ENCODE data around the gene RMC1.

DNA sequence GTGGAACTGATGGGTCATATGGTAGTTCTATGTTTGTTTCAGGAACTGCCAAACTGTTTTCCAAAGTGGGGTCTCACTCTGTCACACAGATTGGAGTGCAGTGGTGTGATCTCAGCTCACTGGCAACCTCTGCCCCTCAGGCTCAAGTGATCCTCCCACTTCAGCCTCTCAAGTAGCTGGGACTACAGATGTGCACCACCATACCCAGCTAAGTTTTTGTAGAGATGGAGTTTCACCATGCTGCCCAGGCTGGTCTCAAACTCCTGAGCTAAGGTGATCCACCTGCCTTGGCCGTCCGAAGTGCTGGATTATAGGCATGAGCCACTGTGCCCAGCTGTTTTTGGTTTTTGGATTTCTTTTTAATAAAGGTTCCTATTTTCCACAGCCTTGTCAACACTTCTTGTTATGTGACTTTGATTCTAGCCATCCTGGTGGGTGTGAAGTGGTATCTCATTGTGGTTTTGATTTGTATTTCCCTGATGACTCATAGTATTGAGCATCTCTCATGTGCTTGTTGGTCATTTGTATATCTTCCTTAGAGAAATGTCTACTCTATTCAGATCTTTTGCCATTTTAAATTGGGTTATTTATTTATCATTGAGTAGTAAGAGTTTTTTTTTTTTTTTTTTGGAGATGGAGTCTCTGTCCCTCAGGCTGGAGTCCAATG, 60.2 kb downstream of the RMC1 start:
- TF ChIP-seq, protein P1, sequence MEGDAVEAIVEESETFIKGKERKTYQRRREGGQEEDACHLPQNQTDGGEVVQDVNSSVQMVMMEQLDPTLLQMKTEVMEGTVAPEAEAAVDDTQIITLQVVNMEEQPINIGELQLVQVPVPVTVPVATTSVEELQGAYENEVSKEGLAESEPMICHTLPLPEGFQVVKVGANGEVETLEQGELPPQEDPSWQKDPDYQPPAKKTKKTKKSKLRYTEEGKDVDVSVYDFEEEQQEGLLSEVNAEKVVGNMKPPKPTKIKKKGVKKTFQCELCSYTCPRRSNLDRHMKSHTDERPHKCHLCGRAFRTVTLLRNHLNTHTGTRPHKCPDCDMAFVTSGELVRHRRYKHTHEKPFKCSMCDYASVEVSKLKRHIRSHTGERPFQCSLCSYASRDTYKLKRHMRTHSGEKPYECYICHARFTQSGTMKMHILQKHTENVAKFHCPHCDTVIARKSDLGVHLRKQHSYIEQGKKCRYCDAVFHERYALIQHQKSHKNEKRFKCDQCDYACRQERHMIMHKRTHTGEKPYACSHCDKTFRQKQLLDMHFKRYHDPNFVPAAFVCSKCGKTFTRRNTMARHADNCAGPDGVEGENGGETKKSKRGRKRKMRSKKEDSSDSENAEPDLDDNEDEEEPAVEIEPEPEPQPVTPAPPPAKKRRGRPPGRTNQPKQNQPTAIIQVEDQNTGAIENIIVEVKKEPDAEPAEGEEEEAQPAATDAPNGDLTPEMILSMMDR (IDR thresholded peaks at IDR 0.05), result no peak
- TF ChIP-seq EZH2 (IDR thresholded peaks at IDR 0.05), result no peak
